Measurements from ENCODE around the gene ASCL5. TPM values are rescaled to one million over a fixed set of nuclear protein-coding genes. Genes with fewer than 3 reads are reported as not detected.

ASCL5 gene
- polyA plus RNA-seq, 3 donors: not detected

DNA sequence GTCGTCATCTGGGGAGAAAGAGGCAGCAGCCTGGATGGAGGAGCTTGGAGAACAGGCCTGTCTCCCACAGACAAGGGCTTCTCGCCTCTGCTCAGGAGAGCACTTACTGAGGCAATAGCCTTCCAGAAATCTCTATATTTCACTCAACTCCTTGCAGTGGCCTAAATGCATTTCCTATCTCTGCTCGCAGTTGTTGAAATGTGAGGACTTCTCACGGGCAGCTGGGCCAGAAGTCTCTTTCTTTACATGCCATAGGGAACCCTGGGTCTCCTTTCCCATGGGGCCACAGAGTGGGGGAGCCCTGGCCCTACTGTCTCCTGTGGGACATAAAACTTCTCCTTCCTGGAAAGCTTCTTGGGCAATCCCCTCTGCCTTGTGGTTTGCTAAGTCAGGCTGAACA, 60.0 kb downstream of the ASCL5 start:
- TF ChIP-seq, protein P1, sequence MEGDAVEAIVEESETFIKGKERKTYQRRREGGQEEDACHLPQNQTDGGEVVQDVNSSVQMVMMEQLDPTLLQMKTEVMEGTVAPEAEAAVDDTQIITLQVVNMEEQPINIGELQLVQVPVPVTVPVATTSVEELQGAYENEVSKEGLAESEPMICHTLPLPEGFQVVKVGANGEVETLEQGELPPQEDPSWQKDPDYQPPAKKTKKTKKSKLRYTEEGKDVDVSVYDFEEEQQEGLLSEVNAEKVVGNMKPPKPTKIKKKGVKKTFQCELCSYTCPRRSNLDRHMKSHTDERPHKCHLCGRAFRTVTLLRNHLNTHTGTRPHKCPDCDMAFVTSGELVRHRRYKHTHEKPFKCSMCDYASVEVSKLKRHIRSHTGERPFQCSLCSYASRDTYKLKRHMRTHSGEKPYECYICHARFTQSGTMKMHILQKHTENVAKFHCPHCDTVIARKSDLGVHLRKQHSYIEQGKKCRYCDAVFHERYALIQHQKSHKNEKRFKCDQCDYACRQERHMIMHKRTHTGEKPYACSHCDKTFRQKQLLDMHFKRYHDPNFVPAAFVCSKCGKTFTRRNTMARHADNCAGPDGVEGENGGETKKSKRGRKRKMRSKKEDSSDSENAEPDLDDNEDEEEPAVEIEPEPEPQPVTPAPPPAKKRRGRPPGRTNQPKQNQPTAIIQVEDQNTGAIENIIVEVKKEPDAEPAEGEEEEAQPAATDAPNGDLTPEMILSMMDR (IDR thresholded peaks at IDR 0.05): no peak
- no peaks in the 10 kb centered on the region for H3K4me1 ChIP-seq (ENCODE audit: control insufficient read depth in 1 of 2, insufficient read depth in 2 of 2, low read length in 2 of 2)
- no peak overlapping the region for H3K4me3 ChIP-seq (replicated peaks in 1 of 3; ENCODE audit: low read depth in 2 of 3, low read length in 3 of 3)
- no peak overlapping the region for H3K27ac Mint-ChIP-seq
- no peak overlapping the region for H3K4me3 Mint-ChIP-seq
- no peaks in the 10 kb centered on the region for H3K36me3 Mint-ChIP-seq
- H3K4me2 ChIP-seq (replicated peaks; ENCODE audit: extremely low read depth, low read length, poor library complexity, severe bottlenecking): no peak overlapping the region
- H3K36me3 ChIP-seq (replicated peaks in 1 of 2; ENCODE audit: control insufficient read depth in 1 of 2, insufficient read depth in 2 of 2, low read length in 2 of 2): no peaks in the 10 kb centered on the region
- intact Hi-C loops (cut with micrococcal nuclease): no loop called here
- no peak overlapping the region for H2AFZ ChIP-seq (ENCODE audit: insufficient read depth, low read depth, low read length, poor library complexity, severe bottlenecking)
- no peaks in the 10 kb centered on the region for H3K79me2 ChIP-seq (ENCODE audit: insufficient read depth, low read length)
- 100% methylated on average over 1 of the region's 4 CpGs for WGBS (ENCODE audit: insufficient coverage)
- peaks cover 0 to 3% (median 0%) of the 10 kb centered on the region in 7 donors for H3K9me3 Mint-ChIP-seq
- H3K9me3 ChIP-seq (replicated peaks in 1 of 2; ENCODE audit: control insufficient read depth in 1 of 2, insufficient read depth in 1 of 2, low read length in 2 of 2): no peaks in the 10 kb centered on the region
- H3K9ac ChIP-seq (ENCODE audit: insufficient read depth, low read length, poor library complexity, severe bottlenecking): no peak overlapping the region
- no peaks in the 10 kb centered on the region for H3K4me1 Mint-ChIP-seq
- H3K27me3 Mint-ChIP-seq (ENCODE audit: low read depth in 3 of 3): peaks cover 2 to 6% (median 3%) of the 10 kb centered on the region in 3 donors
- no peak for DNase-seq
- H3K27me3 ChIP-seq (ENCODE audit: control insufficient read depth in 2 of 2, insufficient read depth in 2 of 2, low read length in 2 of 2): no peaks in the 10 kb centered on the region
- H4K20me1 ChIP-seq (ENCODE audit: insufficient read depth, low read length): no peaks in the 10 kb centered on the region
- H3K27ac ChIP-seq (ENCODE audit: low read depth in 1 of 2, low read length in 2 of 2): no peak overlapping the region

DNA sequence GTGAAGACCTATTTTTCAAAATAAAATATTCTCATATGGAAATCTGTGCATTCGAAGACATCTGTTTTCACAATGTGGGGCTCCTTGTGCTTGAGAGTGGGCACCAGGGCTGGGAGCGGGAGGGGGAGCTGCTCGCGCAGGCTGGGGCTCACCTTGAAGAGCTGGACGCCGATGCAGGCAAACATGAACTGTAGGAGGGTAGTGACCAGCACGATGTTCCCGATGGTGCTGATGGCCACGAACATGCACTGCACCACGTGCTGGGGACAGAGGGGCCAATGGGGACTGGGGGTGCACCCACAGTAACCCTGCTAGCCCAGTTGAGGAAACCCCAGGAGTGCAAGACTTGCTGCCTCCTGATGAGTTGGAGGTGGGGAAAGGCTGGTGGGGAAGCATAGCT, 61.3 kb downstream of the ASCL5 start:
- H3K9ac ChIP-seq (ENCODE audit: insufficient read depth, low read length, poor library complexity, severe bottlenecking): no peak overlapping the region
- H3K4me2 ChIP-seq (replicated peaks; ENCODE audit: extremely low read depth, low read length, poor library complexity, severe bottlenecking): no peak overlapping the region
- H3K9me3 Mint-ChIP-seq: peaks cover 0 to 3% (median 0%) of the 10 kb centered on the region in 7 donors
- no peaks in the 10 kb centered on the region for H3K4me1 ChIP-seq (ENCODE audit: control insufficient read depth in 1 of 2, insufficient read depth in 2 of 2, low read length in 2 of 2)
- H2AFZ ChIP-seq (ENCODE audit: insufficient read depth, low read depth, low read length, poor library complexity, severe bottlenecking): no peak overlapping the region
- H3K27me3 Mint-ChIP-seq (ENCODE audit: low read depth in 3 of 3): peaks cover 2 to 6% (median 3%) of the 10 kb centered on the region in 3 donors
- H3K27ac ChIP-seq (ENCODE audit: low read depth in 1 of 2, low read length in 2 of 2): no peak overlapping the region
- TF ChIP-seq, protein P1 (IDR thresholded peaks at IDR 0.05): no peak
- no peak overlapping the region for H3K27ac Mint-ChIP-seq
- no peaks in the 10 kb centered on the region for H3K36me3 ChIP-seq (replicated peaks in 1 of 2; ENCODE audit: control insufficient read depth in 1 of 2, insufficient read depth in 2 of 2, low read length in 2 of 2)
- no peaks in the 10 kb centered on the region for H3K4me1 Mint-ChIP-seq
- H3K4me3 Mint-ChIP-seq: no peak overlapping the region
- H3K36me3 Mint-ChIP-seq: no peaks in the 10 kb centered on the region
- 93% methylated on average over 10 of the region's 10 CpGs for WGBS (ENCODE audit: insufficient coverage)
- H3K4me3 ChIP-seq (replicated peaks in 1 of 3; ENCODE audit: low read depth in 2 of 3, low read length in 3 of 3): no peak overlapping the region
- no peaks in the 10 kb centered on the region for H3K79me2 ChIP-seq (ENCODE audit: insufficient read depth, low read length)
- no peaks in the 10 kb centered on the region for H4K20me1 ChIP-seq (ENCODE audit: insufficient read depth, low read length)
- no peaks in the 10 kb centered on the region for H3K27me3 ChIP-seq (ENCODE audit: control insufficient read depth in 2 of 2, insufficient read depth in 2 of 2, low read length in 2 of 2)
- DNase-seq: no peak
- intact Hi-C loops (cut with micrococcal nuclease): no loop called here
- no peaks in the 10 kb centered on the region for H3K9me3 ChIP-seq (replicated peaks in 1 of 2; ENCODE audit: control insufficient read depth in 1 of 2, insufficient read depth in 1 of 2, low read length in 2 of 2)

Measured in CD14-positive monocyte (primary cell).